Neural cell (in vitro differentiated cells): ENCODE results near the gene CCDC12.

Experiments
- TF ChIP-seq, protein P1 (sequence below): fragments of 450-650 bp; IDR thresholded peaks from 2 replicates; pipeline ENCODE4 v1.5.1; 2014; ENCODE audit warnings: antibody characterized with exemption, mild to moderate bottlenecking, moderate library complexity; ENCODE audit not compliant: poor library complexity, severe bottlenecking
- TF ChIP-seq, protein P2 (sequence below): IDR thresholded peaks from 2 replicates; pipeline ENCODE4 v1.6.1; 2012; ENCODE audit warnings: borderline replicate concordance

DNA sequence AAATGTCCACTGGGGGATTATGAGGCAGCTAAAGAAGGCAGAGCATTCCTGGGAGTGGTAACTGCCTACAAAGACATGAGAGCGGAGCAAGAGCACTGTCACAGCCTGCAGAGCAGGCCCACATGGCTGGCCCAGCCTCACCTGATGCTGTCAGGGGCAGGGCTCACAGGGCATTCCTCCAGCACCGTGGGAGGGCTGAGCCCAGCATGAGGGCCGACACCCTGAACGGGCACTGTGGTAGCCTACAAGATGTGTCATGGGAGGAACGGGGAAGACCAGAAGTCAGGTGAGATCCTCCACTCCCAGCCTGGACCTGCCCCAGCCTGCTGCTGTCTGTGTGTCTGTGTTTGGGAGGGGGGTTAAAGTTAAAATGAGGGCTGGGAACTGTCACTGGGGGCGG is 30.1 kb downstream of the CCDC12 start:
- TF ChIP-seq, protein P1, sequence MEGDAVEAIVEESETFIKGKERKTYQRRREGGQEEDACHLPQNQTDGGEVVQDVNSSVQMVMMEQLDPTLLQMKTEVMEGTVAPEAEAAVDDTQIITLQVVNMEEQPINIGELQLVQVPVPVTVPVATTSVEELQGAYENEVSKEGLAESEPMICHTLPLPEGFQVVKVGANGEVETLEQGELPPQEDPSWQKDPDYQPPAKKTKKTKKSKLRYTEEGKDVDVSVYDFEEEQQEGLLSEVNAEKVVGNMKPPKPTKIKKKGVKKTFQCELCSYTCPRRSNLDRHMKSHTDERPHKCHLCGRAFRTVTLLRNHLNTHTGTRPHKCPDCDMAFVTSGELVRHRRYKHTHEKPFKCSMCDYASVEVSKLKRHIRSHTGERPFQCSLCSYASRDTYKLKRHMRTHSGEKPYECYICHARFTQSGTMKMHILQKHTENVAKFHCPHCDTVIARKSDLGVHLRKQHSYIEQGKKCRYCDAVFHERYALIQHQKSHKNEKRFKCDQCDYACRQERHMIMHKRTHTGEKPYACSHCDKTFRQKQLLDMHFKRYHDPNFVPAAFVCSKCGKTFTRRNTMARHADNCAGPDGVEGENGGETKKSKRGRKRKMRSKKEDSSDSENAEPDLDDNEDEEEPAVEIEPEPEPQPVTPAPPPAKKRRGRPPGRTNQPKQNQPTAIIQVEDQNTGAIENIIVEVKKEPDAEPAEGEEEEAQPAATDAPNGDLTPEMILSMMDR, result no peak
- TF ChIP-seq, protein P2, sequence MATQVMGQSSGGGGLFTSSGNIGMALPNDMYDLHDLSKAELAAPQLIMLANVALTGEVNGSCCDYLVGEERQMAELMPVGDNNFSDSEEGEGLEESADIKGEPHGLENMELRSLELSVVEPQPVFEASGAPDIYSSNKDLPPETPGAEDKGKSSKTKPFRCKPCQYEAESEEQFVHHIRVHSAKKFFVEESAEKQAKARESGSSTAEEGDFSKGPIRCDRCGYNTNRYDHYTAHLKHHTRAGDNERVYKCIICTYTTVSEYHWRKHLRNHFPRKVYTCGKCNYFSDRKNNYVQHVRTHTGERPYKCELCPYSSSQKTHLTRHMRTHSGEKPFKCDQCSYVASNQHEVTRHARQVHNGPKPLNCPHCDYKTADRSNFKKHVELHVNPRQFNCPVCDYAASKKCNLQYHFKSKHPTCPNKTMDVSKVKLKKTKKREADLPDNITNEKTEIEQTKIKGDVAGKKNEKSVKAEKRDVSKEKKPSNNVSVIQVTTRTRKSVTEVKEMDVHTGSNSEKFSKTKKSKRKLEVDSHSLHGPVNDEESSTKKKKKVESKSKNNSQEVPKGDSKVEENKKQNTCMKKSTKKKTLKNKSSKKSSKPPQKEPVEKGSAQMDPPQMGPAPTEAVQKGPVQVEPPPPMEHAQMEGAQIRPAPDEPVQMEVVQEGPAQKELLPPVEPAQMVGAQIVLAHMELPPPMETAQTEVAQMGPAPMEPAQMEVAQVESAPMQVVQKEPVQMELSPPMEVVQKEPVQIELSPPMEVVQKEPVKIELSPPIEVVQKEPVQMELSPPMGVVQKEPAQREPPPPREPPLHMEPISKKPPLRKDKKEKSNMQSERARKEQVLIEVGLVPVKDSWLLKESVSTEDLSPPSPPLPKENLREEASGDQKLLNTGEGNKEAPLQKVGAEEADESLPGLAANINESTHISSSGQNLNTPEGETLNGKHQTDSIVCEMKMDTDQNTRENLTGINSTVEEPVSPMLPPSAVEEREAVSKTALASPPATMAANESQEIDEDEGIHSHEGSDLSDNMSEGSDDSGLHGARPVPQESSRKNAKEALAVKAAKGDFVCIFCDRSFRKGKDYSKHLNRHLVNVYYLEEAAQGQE, result no peak
